GM19397 (cell line): ENCODE data around the gene METTL25B.
A peak's percentile ranks its signal among the peaks of the same experiment; 100 is the strongest.

Source experiments
- ATAC-seq: cut with Tn5 transposase; IDR thresholded peaks from one replicate; pipeline ENCODE4 v1.9.1; 2021; ENCODE audit warnings: mild to moderate bottlenecking, moderate library complexity; ENCODE audit not compliant: unreplicated experiment

Gene METTL25B

DNA sequence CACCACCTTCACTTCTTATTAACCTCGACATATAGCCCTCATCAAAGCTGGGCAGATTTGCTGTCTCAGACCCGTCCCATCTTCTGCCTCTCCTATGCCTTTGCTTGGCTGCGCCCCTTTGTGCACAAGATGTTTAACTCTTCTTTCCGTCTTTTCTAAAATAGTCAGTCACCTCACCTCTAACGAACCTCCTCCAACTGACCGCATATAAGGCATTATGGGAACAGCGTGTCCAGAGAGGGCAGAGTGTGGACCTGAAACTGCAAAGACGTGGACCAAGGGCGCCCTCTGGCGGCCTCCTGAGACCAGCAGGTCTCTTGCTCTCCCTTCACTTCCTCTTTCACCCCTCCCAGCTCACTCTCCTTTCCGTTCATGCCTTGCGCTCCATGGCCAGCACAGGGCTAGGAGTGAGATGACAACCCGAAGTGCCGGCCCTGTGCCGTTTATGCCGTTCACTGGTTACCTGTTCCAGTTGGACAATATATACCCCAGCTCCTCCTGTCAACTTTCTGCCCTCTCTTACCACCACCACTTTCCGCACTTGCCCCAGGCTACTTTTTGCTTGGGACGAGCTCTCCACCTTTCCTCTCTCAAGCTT, 2.5 kb upstream of the METTL25B start:
- no peak for ATAC-seq

- ATAC-seq: no peak
Measured at GRCh38 chr1:156726549-156727226, 1.6 kb upstream of the METTL25B start.

DNA sequence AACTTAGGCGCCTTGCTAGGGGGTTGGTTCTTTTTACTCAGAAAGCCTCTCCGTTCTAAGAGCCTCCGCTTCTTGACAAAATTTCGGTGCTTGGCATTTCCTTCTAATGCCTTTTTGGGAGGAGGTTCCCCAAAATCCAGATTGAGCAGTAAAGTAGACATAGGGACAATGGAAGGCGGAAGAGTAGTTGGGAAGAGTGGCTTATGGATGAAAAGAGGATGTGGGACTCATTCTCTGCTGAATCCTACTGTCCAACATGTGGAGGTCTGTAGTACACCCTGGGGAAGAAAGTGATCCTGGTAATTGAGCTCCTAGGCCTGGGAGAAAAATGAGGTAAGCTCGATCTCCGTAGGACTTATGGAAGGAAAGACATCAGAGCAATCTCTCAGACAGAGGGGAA, 777 bp upstream of the METTL25B start:
- no peak for ATAC-seq

GRCh38 chr1:156728599-156729462, 562 bp downstream of the METTL25B start, which contains the start of gene ISG20L2:
ISG20L2 (minus strand) TSS chr1:156728766; CDS start chr1:156727652, 1,114 bp downstream.
- ATAC-seq: peak; percentile 90

- no peak for ATAC-seq
Measured at GRCh38 chr1:156733989-156734584, 5.8 kb downstream of the METTL25B start.

DNA sequence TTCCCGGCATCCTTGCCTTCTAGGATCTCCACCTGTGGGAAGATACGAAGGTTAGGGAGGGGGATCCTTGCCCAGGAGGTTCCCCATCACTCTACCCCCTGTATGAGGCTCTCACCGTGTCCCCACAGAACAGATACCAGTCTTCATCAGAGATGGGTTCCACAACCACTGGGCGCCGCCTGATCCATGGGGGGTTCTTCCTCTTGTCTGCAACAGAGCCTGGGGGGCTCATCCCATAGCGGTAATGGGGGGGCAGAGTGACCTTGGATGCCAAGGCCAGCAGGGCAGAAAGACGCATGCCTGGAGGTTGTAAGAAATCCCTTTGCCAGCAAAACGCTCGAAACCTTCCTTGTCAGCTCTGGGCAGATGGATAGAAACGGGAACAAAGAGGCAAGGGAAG, 10.1 kb downstream of the METTL25B start:
- no peak for ATAC-seq

GRCh38 chr1:156738916-156739315, 10.6 kb downstream of the METTL25B start:
- no peak for ATAC-seq

DNA sequence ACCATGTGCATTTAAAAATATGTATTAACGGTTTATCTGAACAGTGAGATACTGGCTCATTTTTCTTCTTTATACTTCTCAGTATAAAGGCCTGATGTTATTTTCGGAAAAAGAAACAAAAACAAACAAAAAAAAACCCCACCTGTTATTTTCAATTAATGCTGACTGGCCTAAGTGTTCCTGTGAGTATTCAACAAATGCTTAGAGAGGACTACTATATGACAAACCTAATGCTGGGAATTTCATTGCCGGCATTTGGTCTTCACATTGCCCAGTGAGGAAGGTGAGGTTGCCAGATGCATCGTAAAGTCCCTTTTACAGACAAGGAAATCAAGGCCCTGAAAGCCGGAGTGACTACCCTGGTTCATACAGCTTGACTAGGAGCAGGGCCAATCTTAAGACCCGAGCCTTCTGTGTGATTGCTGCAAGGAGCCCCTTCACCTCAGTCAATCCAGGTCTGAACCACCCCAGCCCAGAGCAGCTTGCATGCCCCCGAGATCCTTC, 12.0 kb downstream of the METTL25B start:
- ATAC-seq: no peak

GRCh38 chr1:156740741-156741480, 12.6 kb downstream of the METTL25B start, which contains the start of gene MRPL24:
MRPL24 (minus strand) TSS chr1:156741088; CDS start chr1:156738704, 2,384 bp downstream.
- peak; percentile 87 for ATAC-seq

DNA sequence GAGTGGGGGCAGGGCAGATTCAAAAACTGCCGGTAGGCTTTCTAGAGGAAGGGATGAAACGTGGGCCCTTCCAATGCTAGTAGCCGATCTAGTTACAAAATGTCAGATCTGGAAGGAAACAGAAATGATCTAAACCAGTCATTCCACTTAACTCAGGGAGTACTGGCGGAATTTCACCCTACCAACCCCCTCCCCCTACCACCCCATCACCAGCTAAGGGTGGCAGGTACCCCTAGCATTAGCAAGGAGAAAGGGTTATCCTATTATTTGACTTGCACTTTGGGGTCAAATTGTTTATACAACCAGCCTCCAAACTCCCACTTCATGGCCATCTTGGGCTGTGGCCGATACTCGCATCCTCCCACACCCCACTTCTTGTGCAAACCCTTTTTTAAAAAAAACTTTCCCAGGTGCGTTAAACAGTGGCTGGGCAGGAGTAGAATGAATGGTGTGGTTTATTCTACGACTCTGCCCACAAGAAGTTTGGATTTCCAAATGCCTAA, 13.3 kb downstream of the METTL25B start:
- ATAC-seq: no peak

GRCh38 chr1:156742017-156742416, 13.7 kb downstream of the METTL25B start:
- no peak for ATAC-seq

- ATAC-seq: no peak
Measured at GRCh38 chr1:156742801-156743200, 14.5 kb downstream of the METTL25B start.

- ATAC-seq: no peak
Measured at GRCh38 chr1:156743367-156744302, 15.4 kb downstream of the METTL25B start.

DNA sequence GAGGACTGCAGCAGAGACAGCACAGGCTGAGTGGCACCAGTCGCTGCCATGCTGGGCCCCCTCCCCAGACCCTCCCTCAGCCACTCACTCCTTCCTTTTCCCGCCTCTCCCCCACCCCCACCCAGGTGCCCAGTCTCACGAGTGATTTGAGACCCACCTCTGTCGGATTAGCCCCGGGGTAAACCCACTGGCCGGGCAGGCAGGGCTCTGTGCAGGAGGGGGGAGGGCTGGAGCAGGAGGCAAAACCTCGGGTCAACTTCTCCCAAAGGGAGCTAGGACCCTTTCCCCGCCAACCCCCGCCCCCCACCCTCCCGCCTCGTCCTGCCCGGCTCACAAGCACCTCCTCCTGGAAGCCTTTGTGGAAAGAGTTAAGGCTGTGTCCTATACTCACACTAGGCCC, 16.1 kb downstream of the METTL25B start:
- ATAC-seq: no peak

GRCh38 chr1:156744786-156745419, 16.6 kb downstream of the METTL25B start:
- ATAC-seq: no peak

GRCh38 chr1:156745881-156746280, 17.6 kb downstream of the METTL25B start:
- ATAC-seq: no peak

DNA sequence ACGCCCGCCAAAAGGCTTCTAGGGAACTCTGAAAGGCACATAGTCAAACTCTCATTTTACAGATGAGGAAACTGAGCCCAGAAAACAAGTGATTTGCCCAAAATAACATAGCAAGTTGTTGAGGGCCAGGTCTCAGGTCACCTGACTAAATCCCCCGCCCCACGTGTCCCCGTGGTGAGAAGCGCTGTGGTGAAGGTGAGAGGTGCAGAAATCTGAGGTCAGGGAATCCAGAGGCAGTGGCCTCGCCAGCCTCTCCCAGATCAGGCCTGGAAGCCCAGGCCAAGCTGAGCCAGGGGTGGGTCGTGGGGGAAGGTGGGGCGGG, 18.1 kb downstream of the METTL25B start:
- no peak for ATAC-seq

GRCh38 chr1:156746728-156747631, 18.7 kb downstream of the METTL25B start:
- ATAC-seq: no peak
